CD4-positive, alpha-beta T cell treated with Interleukin-10 for 1 hour (primary cell): Measurements from ENCODE around the gene SLC51B.
A peak's percentile ranks its signal among the peaks of the same experiment; 100 is the strongest.
"Not testable (repeated sequence)": the region's sequence is repeated elsewhere in the genome, so short reads cannot be mapped to it uniquely, and the experiment has no call there.

ENCODE experiments used
- DNase-seq: peaks from one replicate; pipeline ENCODE4 v3.0.0-alpha.2; 2020

Gene SLC51B

DNA sequence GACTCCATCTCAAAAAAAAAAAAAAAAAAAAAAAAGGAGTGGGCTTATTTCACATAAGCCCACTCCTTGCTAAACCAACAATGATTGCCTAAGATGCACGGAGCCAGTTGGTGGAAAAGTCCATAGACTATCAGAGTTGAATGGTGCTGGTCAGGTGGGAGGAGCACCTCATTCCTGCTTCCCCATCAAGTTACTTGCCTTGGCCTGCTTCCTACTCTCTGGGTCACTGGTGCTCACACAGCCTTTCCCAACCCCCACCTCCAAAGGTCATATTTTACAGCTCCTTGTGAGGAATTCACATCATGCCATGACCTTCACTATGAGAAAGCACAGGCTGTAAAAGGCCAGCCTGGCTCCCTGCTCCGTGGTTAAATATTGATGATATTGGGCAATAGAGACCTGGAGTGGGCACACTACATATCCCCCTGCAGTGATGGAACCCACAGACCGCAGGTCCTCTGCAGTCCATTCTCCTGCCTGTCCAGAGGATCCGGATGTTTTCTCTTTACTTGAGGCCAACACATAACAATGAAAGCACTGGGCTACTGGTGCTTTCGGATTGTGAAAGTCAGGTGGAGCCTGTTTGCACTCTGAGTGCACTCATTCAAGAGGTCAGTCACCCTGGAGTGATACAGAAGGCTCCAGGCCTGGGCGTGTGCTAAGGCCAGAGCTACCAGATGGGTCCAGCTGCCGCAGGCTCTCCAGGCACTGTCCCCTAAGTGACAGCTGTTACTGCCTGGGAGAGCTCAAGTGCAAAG, at the start of gene SLC51B:
Gene SLC51B, plus strand, starts transcription at position 664 of the 758 bp plus-strand sequence. CDS start 4,618 bp downstream, outside the sequence.
- DNase-seq: no peak

DNA sequence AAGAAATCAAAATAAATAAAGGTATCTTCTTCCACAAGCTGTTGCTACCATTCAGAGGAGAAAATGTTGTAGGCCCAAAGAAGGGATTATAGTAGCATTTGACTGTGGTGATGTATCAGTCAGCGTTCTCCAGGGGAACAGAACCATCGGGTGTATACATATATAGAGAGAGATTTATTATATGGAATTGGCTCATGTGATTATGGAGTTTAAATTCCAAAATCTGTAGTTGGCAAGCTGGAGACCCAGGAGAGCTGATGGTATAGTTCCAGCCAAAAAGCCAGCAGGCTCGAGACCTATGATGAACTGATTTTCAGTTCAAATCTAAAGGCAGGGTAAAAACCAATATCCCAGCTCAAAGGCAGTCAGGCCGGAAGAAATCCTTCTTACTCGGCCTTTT, 48.1 kb upstream of the SLC51B start:
- DNase-seq: no peak

DNA sequence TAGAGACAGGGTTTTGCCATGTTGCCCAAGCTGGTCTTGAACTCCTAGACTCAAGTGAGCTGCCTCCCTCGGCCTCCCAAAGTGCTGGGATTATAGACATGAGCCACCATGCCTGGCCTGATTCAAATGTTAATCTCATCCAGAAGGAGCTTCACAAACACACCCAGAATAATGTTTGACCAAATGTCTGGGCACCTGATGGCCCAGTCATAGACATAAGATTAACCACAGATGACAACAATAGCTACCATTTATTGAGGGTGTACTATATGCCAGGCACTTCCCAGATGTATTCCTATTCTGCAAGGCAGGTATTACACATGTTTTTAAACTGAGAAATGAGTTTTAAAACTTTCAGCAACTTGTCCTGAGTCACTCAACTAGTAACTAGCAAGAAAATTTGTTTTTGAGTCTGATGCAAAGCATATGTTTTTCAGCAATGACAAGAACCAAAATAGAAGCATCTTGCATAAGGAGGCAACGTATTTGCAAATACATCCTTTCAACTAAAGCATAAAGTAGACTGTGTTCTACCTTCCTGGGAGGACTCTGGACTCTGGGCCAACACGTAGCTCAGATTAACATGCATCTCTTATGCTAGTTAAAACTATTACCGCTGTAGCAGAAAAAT, 47.3 kb upstream of the SLC51B start:
- no peak for DNase-seq

DNA sequence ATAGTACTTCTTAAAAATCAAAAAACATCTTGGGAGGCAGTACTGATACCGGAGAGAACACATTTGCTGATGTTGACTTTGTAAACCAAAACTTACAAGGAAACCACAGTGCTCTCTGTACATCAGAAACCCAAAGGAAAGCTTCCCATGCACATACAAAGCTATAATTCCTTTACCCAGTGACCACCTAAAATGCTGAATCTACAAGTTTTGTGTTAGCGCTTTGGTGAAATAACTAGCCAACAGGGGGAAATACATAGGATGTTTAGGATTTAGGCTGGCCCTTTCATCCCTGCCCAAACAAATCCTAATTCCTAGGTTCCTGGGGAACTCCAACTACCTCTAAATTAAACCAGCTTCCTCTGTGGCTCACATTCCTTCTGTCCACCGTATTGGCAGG, 40.2 kb upstream of the SLC51B start:
- DNase-seq: no peak

DNA sequence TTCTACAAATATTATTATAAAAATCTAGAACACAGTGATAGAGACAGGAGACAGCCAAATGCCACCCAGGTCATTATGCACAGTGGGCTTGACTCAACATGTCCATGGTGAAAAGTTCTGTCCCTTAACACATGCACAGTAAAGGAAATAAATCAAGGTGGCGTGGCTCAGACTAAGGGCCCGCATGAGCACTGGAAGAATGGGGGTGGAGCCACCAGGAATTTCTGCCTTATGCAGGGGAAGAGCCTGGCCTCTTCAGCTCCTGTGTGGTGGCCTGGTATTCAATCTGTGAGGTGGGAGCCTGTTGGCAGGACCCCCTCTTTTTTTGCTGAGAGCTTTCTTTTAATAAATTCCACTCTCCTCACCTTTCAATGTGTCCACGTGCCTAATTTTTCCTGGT, 38.3 kb upstream of the SLC51B start:
- DNase-seq: no peak

DNA sequence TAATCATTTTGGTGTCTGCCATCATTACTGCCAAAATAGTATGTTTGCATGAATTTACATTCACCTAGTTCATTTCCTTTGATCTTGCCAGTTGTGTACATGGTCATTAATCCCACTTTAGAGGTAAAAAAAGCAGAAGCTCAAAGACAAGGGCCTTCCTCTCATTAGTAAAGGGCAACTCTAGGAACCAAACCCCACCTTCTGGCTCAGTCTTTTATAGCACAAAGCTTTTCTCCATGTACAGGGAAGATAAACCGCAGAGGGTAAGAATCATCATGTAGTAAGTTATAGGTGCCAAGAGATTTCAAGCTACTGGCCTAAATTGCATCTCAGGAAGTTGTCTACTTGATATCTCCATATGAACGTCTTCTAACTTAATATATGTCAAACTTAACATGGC, 36.2 kb upstream of the SLC51B start:
- no peak for DNase-seq

DNA sequence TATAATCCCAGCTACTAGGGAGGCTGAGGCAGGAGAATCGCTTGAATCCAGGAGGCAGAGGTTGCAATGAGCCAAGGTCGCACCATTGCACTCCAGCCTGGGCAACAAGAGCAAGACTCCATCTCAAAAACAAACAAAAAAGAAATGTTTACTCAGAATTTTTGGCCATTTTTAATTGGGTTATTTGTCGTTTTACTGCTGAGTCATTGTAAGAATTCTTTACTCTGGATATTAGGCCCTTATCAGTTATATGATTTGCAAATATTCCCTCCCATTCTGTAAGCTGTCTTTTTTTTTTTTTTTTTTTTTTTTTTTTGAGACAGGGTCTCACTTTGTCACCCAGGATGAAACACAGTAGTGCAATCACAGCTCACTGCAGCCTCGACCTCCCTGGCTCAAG, 34.0 kb upstream of the SLC51B start:
- DNase-seq: not testable (repeated sequence)

DNA sequence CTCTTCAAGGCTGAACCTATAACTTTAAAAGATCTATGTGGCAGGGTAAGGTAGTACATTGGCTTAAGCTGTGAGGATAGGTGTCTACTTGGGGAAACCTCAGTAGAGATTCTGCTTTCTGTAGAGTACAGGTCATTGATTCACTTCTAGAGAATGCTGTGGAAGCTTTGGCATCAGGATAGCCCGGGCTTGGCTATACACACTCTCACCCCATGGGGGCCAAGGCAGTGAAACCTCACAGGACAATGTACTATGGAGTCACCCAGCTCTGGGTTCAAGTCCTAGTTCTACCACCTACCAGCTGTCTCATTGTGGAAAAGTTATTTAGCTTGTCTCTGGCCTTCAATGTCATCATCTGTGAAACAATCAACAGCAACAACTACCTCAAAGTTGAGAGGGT, 24.8 kb upstream of the SLC51B start:
- no peak for DNase-seq

DNA sequence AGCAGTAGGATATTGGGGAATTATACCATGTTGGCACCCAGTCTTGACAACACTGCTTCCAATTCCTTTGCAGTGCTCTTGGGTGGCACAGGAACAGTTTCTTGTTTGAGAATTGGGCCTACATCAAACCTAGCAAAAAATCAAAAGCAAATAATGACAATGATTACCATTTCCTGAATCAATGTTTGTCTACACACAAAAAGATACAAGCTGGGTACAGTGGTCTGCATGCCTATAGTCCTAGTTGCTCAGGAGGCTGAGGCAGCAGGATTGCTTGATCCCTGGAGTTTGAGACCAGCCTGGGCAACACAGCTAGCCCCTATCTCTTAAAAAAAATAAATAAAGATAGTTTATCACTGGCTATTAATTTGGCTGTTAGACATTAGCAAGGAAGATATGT, 23.7 kb upstream of the SLC51B start:
- DNase-seq: no peak

DNA sequence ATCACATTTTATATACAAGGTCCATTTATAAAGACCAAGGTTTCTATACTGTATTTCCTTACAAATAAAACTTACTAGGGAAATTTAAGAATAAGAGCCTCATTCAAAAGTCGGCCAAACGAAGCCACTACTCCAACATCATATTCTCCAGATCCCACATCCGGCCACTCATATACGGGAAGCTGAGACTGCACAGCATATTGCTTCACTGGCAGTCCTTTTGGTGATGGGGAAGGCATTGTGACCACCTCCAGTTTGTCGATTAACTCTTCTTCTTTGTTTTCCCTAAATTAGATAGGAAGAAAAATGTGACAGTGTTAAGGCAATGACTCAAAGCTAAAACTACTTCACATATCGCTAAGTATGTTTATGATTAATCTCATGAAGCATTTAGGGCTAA, 18.4 kb upstream of the SLC51B start:
- no peak for DNase-seq

DNA sequence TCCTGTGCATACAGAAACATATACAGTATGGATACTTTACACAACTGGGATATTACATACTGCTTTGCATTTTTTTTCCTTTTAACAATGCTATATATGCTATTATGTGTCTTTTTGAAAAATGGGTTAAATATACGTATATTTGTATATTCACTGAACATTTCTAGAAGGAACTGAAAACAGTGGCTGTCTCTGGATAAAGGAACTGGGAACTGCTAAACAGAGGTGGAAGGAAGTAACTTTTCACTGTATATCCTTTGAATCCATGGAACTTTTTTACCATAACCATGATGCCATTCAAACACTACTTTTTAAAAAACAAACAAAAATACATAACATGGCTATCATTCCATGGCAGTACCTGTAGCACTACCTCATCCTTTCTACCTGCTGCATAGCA, 17.6 kb upstream of the SLC51B start:
- no peak for DNase-seq

DNA sequence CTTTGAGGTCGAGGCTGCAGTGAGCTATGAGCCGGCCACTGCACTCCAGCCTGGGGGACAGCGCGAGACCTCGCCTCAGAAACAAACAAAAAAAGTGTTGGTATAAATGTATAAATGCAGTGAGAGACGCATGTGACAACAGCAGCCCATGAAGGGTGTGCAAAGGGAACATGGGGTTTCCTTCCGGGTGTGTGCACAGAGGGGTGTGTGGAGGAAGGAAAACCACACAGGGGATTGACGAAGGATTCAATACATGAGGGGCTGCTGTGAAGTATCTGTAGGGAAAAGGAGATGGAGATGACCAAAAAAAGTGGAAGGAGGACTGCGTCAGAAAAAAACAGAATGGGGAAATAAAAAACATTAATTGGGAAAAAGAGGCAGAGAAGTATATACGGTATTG, 16.8 kb upstream of the SLC51B start:
- peak; percentile 17 for DNase-seq

DNA sequence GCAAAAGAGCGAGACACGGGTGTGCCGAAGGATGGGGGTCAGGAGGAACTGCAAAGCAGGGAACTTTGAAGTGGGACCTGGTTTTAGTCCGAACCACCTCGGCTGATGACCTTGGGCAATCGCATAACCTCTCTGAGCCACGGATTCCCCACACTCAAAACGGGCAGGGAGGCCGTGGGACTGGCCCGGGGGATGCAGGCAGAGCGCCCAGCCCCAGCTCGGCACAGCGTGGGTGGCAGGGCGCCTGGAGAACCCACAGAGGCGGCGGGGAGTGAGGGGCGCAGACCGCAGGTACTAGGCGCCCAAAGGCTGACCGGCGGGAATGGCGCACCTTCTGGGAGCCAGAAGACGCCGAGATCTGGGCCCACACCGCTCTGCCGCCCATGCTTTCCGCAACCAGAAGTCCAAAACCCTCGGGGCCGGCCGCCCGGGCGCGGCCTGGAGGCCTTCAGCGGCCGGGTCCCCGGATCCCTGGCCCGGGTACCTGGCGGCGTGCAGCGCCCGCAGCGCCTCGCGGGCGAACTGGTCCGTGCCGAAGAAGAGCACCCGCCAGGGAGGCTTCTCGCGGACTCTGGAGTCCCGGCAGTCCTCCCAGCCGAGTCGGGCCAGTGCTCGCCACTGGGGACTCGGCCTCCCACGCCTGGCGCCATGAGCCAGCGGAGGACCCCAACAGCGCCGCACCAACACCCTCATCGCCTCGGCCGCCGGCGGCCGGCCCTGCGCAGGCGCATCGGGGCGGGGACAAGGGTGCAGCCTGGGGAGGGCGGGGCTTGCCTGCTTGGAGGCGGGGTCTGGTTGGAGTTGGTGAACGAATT, 16.1 kb upstream of the SLC51B start, which contains the start of gene MTFMT:
Gene MTFMT, minus strand, starts transcription at position 719 of the 815 bp plus-strand sequence. Its CDS starts 26 bp downstream, at position 693.
- peak; percentile 93 for DNase-seq

DNA sequence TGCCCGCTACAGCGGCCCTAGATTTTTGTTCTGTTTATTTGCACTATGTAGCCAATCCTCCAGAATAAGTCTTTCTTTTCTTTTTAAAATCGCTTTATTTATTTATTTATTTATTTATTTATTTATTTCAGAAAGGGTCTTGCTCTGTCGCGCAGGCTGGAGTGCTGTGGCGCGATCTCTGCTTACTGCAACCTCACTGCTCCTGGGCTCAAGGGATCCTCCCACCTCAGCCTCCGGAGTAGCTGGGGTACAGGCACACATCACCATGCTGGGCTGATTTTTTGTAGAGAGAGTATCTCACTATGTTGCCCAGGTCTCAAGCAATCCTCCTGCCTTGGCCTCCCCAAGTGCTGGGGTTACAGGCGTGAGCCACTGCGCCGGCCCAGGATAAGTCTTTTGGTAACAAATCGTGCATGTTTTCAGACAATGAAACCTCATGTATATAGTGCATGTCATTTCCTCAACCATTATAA, 15.4 kb upstream of the SLC51B start:
- DNase-seq: no peak

DNA sequence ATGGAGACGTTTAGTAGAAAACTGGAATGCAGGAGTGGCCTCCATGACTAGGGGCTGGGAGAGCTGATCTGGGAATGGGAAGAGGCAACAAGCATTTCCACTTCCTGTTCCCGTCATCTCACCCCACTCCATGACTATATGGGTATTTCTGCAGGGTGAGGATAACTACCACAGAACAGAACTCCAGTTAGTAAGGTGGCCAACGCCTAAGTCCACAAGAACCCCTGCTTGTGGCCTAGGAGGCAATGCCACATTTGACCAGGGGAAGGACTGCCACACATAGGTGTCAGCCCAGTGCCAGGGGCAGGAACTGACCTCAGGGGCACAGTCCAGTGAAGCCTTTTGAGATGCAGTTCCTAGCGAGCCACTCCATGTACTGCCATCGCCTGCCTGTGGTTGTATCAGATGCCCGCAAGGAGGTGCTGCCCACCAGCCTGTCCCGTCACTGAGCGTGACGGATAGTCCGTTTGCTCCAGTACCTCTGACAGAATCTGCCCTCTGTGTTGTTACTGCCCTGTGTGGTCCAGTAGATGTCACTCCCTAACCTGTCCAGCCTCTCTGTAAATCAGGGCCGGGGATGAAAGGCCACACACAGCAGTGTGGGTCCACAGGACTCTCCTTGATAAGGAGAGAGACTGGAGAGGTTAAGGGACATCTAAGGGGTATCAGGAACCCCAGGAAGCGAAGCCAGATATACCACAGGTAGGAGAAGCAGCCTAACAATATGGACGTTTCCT, 12.2 kb upstream of the SLC51B start:
- DNase-seq: peak; percentile 41

DNA sequence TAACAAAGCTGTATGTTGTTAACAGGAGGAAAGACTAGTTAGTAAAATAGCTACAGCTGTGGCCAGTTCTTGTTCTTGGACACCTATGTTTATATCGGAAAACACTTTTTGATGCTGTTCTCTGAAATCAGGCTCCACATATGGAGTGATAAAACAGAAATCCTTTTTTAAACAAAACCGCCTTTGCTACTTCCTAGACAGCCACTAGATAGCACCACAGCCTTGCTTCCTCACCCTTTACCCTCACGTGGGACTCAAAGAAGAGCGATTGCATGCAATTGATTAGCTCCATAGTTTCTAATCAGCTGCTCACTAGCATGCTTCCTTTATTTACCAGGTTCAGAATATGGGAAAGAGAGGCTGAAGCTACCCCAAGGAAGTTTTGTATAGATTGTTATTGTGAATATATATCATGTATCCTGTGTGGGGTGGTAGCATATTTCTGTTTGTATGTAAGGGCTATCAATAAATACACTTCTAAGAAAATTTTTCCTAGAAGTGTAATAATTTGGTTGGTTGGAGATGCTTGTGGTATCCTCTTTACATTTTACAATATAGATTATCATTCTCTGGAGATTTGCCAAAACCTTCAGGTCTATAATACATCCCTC, 11.4 kb upstream of the SLC51B start:
- DNase-seq: peak; percentile 48

DNA sequence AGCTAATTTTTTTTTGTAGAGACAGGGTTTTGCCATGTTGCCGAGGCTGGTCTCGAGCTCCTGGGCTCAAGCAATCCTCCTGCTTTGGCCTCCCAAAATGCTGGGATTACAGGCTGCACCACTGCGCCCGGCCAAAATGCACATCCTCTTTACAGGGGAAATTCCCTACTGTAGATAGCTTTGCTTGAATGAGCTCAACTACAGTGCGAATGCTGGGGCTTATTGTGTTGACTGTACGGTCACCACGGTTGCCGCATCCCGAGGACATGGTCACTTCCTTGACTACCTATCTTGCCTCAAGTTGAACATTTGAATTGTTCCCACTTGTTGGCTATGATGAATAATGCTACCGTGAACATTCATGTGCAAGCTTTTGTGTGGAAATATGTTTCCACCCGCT, 10.5 kb upstream of the SLC51B start:
- no peak for DNase-seq

DNA sequence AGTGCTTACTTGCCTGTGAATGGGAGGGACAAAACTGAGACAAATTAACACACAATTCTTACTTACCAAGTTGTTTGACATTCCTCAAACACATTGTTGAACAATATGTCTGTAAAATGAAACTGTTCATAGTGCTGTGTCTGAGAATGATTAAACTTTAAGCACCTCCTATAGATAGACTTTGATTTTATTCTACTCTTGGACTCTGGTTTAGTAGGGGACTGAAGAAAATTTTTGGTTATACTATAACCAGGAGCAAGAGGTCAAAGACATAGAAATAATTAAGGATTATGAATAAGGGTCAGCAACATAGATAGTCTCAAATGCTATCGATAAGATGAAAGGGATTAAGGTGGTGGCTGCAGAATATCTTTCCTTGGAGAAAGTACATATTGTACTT, 7.9 kb upstream of the SLC51B start:
- DNase-seq: no peak

DNA sequence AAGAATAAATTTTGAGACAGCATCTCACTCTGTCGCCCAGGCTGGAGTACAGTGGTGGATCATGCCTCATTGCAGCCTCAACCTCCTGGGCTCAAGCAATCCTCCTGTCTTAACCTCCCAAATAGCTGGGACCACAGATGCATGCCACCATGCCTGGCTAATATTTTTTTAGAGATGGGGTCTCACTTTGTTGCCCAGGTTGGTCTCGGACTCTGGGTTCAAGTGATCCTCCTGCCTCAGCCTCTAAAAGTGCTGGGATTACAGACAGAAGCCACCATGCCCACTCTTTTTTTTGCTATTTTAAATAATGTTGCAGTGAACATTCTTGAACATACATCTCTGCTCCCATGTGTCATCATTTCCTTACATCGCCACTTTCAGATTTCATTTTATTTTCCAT, 6.8 kb upstream of the SLC51B start:
- DNase-seq: no peak

DNA sequence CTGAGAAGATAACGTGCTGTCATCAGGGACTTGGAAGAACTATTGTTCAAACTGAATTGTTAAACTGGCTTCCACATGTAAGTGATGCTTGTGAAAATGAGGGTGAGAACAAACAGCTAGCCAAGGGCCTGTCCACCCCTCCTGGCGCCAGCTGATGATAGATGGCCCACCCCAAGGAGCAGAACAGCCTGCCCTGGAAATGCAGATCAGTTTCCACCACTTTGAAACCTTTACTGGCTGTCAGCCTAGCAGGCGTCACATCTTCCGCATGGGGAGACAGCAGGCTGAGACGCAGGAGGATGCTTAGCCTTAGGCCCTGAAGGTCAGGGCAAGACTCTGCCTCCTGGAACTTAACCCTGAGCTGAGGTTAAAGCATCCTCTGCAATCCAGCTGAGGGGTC, 6.4 kb upstream of the SLC51B start:
- DNase-seq: no peak

DNA sequence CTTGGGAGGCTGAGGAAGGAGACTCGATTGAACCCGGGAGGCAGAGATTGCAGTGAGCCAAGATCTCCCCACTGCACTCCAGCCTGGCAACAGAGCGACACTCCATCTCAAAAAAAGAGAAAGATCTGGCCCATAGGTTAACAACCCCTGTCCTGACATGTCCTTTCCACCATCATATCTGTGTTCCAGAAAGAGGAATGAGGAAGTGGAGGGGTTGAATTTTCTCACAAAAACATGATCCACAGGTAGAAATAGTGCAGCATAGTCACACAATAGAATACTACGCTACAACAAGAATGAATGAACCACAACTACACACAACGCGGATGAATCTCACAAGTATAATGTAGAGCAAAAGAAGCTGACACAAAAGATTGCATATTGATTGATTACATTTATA, 4.7 kb upstream of the SLC51B start:
- no peak for DNase-seq

DNA sequence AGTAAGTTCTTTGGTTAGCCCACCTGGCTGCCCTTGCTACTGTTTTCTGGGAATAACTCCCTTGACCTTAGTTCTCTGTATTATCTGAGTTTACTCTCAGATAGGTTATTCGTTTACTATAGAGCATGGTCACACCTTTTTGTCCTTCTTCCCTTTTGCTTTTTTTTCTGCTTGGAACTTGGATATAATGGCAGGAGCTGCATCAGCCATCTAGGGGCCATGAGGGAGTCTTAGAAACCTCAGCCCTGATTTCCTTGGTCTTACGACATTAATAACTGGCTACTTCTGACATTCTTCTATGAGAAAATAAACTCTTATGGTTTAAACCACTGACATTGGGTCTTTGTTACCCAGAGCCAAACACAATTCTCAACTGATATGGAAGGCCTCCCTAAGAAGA, 3.4 kb upstream of the SLC51B start:
- DNase-seq: no peak
